ENCODE measurements around the gene AUH.

GRCh38 chr9:91359083-91359482, 2.6 kb downstream of the AUH start:
- TF ChIP-seq EZH2phosphoT487 (IDR thresholded peaks at IDR 0.05; ENCODE audit: insufficient read depth, low read depth) (no peak), EZH2 (IDR thresholded peaks at IDR 0.05; ENCODE audit: insufficient read depth, poor library complexity, severe bottlenecking) (no peak)
